Loucy (cell line): ENCODE data around the gene TTC13.

Source experiments
- H2AFZ ChIP-seq: fragments of 200-600 bp; sonication (generic); 2 replicates; pipeline ENCODE4 v1.6.0; 2016; ENCODE audit warnings: antibody characterized with exemption, mild to moderate bottlenecking, low read length, moderate library complexity
- H3F3A ChIP-seq: fragments of 200-600 bp; 2 replicates; pipeline ENCODE4 v1.6.0; 2016; ENCODE audit warnings: antibody characterized with exemption, low read depth, mild to moderate bottlenecking
- H3K27me3 ChIP-seq: fragments of 200-600 bp; sonication (generic); 2 replicates; pipeline ENCODE4 v1.6.1; 2014; ENCODE audit warnings: low read length, mild to moderate bottlenecking; ENCODE audit not compliant: insufficient read depth, poor library complexity, severe bottlenecking
- H3K36me3 ChIP-seq: fragments of 200-600 bp; sonication (generic); 2 replicates; pipeline ENCODE4 v1.6.1; 2016; ENCODE audit warnings: low read length; ENCODE audit not compliant: insufficient read depth
- H3K4me1 ChIP-seq: fragments of 200-600 bp; sonication (generic); 2 replicates; pipeline ENCODE4 v1.5.1; 2014; ENCODE audit warnings: low read length, mild to moderate bottlenecking; ENCODE audit not compliant: insufficient read depth, poor library complexity, severe bottlenecking
- H3K4me2 ChIP-seq: fragments of 200-600 bp; sonication (generic); 2 replicates; pipeline ENCODE4 v1.6.0; 2014; ENCODE audit warnings: antibody characterized with exemption, low read length, low read depth, mild to moderate bottlenecking; ENCODE audit not compliant: poor library complexity, severe bottlenecking
- H3K4me3 ChIP-seq: fragments of 200-600 bp; sonication (generic); 2 replicates; pipeline ENCODE4 v1.5.1; 2014; ENCODE audit warnings: low read length, mild to moderate bottlenecking, mixed read lengths; ENCODE audit not compliant: poor library complexity, severe bottlenecking
- H3K79me2 ChIP-seq: fragments of 200-600 bp; sonication (generic); 2 replicates; pipeline ENCODE4 v1.6.1; 2014; ENCODE audit warnings: low read length; ENCODE audit not compliant: insufficient read depth
- H3K9ac ChIP-seq: fragments of 200-600 bp; sonication (generic); 2 replicates; pipeline ENCODE4 v1.6.0; 2014; ENCODE audit warnings: mild to moderate bottlenecking, low read depth, low read length, moderate library complexity; ENCODE audit not compliant: poor library complexity, severe bottlenecking
- H3K9me2 ChIP-seq: fragments of 200-600 bp; sonication (generic); replicated peaks from 2 replicates; pipeline ENCODE4 v1.6.1; 2016; ENCODE audit warnings: low read depth, low read length, mixed read lengths
- H3K9me3 ChIP-seq: fragments of 200-600 bp; sonication (generic); 2 replicates; pipeline ENCODE4 v1.6.1; 2014; ENCODE audit warnings: mild to moderate bottlenecking, antibody characterized with exemption, low read length, low read depth; ENCODE audit not compliant: insufficient read depth
- H4K20me1 ChIP-seq: fragments of 200-600 bp; sonication (generic); 2 replicates; pipeline ENCODE4 v1.6.0; 2014; ENCODE audit warnings: antibody characterized with exemption, low read length, mild to moderate bottlenecking; ENCODE audit not compliant: insufficient read depth, poor library complexity, severe bottlenecking
- CTCF ChIP-seq: fragments of 200-600 bp; sonication (generic); conservative IDR thresholded peaks from 2 replicates; pipeline ENCODE4 v1.5.1; 2014; ENCODE audit warnings: mild to moderate bottlenecking, antibody characterized with exemption, low read length
- EZH2phosphoT487 ChIP-seq: fragments of 200-600 bp; IDR thresholded peaks from 2 replicates; pipeline ENCODE4 v1.6.1; 2018; ENCODE audit warnings: antibody characterized with exemption, mild to moderate bottlenecking, moderate library complexity, borderline replicate concordance

The TTC13 gene

GRCh38 chr1:230869500-230869899 is 109.2 kb downstream of the TTC13 start:
- Histone ChIP-seq H3K4me2 (peak overlapping the region; percentile 91), H3F3A (no peaks in the 10 kb centered on the region), H3K9me3 (no peaks in the 10 kb centered on the region), H3K4me3 (peak overlapping the region; percentile 88), H2AFZ (peak overlapping the region; percentile 88), H3K79me2 (peaks cover 28% of the 10 kb centered on the region), H3K9ac (peak overlapping the region; percentile 85), H3K27me3 (no peaks in the 10 kb centered on the region), H3K36me3 (no peaks in the 10 kb centered on the region), H3K4me1 (peaks cover 40% of the 10 kb centered on the region), H4K20me1 (peaks cover 19% of the 10 kb centered on the region), H3K9me2 (no peaks in the 10 kb centered on the region)
- TF ChIP-seq EZH2phosphoT487 = no peak
- TF ChIP-seq CTCF = no peak

GRCh38 chr1:230868736-230869385 is 109.8 kb downstream of the TTC13 start:
- peak overlapping the region; percentile 88 for H3K4me3 ChIP-seq
- H4K20me1 ChIP-seq = peaks cover 19% of the 10 kb centered on the region
- peak overlapping the region; percentile 91 for H3K4me2 ChIP-seq
- no peaks in the 10 kb centered on the region for H3K27me3 ChIP-seq
- H3K79me2 ChIP-seq = peaks cover 28% of the 10 kb centered on the region
- peak overlapping the region; percentile 88 for H2AFZ ChIP-seq
- H3K9me3 ChIP-seq = no peaks in the 10 kb centered on the region
- peak overlapping the region; percentile 85 for H3K9ac ChIP-seq
- H3K9me2 ChIP-seq = no peaks in the 10 kb centered on the region
- H3K4me1 ChIP-seq = peaks cover 47% of the 10 kb centered on the region
- no peak for TF ChIP-seq EZH2phosphoT487
- TF ChIP-seq CTCF = no peak
- no peaks in the 10 kb centered on the region for H3F3A ChIP-seq
- H3K36me3 ChIP-seq = no peaks in the 10 kb centered on the region

GRCh38 chr1:230867903-230868735 is 110.5 kb downstream of the TTC13 start, which contains the start of gene C1orf198:
Gene C1orf198, minus strand, starts transcription at chr1:230868521. Its CDS starts 9 bp downstream, at chr1:230868512.
- peaks cover 19% of the 10 kb centered on the region for H4K20me1 ChIP-seq
- peaks cover 28% of the 10 kb centered on the region for H3K79me2 ChIP-seq
- no peaks in the 10 kb centered on the region for H3K9me2 ChIP-seq
- H3F3A ChIP-seq = no peaks in the 10 kb centered on the region
- H3K9me3 ChIP-seq = no peaks in the 10 kb centered on the region
- H3K4me3 ChIP-seq = peak within 1 kb of the TSS; percentile 94
- H3K36me3 ChIP-seq = no peaks in the 10 kb centered on the region
- TF ChIP-seq CTCF (no peak; the same call in 1 of the 2 replicates), EZH2phosphoT487 (no peak)
- peak within 1 kb of the TSS; percentile 86 for H3K9ac ChIP-seq
- peak within 1 kb of the TSS; percentile 96 for H3K4me2 ChIP-seq
- H3K27me3 ChIP-seq = no peaks in the 10 kb centered on the region
- peaks cover 53% of the 10 kb centered on the region for H3K4me1 ChIP-seq
- peak within 1 kb of the TSS; percentile 99 for H2AFZ ChIP-seq
